Measurements from ENCODE around the gene CEP152.
"Not testable (repeated sequence)": the region's sequence is repeated elsewhere in the genome, so short reads cannot be mapped to it uniquely, and the experiment has no call there.

The CEP152 gene, protein sequence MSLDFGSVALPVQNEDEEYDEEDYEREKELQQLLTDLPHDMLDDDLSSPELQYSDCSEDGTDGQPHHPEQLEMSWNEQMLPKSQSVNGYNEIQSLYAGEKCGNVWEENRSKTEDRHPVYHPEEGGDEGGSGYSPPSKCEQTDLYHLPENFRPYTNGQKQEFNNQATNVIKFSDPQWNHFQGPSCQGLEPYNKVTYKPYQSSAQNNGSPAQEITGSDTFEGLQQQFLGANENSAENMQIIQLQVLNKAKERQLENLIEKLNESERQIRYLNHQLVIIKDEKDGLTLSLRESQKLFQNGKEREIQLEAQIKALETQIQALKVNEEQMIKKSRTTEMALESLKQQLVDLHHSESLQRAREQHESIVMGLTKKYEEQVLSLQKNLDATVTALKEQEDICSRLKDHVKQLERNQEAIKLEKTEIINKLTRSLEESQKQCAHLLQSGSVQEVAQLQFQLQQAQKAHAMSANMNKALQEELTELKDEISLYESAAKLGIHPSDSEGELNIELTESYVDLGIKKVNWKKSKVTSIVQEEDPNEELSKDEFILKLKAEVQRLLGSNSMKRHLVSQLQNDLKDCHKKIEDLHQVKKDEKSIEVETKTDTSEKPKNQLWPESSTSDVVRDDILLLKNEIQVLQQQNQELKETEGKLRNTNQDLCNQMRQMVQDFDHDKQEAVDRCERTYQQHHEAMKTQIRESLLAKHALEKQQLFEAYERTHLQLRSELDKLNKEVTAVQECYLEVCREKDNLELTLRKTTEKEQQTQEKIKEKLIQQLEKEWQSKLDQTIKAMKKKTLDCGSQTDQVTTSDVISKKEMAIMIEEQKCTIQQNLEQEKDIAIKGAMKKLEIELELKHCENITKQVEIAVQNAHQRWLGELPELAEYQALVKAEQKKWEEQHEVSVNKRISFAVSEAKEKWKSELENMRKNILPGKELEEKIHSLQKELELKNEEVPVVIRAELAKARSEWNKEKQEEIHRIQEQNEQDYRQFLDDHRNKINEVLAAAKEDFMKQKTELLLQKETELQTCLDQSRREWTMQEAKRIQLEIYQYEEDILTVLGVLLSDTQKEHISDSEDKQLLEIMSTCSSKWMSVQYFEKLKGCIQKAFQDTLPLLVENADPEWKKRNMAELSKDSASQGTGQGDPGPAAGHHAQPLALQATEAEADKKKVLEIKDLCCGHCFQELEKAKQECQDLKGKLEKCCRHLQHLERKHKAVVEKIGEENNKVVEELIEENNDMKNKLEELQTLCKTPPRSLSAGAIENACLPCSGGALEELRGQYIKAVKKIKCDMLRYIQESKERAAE (N-terminal part only)

GRCh38 chr15:48810414-48811324 lies at the start of gene CEP152:
Gene CEP152, minus strand, starts transcription at chr15:48811069. Its CDS starts 5,420 bp downstream, at chr15:48805649.
- DNase-seq = peak; percentile 94 to 96

DNA sequence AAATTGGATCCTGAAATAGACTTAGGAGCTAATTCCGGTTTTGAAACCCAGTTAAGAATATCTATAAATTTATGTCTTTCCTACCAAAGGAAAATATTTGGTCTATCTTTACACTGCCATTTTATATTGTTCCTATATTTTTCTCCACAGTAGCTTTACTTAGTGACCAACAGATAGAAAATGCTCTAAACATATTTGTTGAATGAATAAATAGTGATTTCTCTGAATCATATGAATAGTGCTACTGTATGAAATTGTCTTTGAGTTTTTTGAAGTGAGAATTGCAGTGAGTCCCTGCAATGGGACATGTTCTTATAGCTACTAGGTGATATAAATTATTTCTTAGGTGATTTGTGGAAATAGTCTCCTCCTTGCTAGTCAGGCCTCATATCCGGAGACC lies 48.6 kb upstream of the CEP152 start:
- DNase-seq = no peak

DNA sequence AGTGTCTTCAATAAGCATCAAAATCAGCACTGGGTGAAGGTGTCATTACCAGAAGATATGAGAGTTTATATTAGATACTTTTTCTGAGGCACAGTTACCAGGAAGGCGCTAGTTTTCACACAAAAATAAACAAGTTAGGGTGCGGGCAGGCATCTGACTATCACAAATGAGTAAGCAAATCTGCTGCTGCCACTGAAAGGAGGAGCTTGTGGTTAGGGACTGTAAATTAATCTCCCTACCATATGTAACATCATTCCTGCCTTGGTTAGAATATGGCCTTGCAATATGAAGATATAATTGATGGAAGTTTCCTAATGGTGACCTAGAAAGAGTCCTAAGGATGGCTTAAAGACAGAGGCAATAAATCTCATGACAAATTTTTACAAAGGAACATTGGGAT lies 47.5 kb upstream of the CEP152 start:
- DNase-seq = no peak

GRCh38 chr15:48856942-48857341 lies 46.1 kb upstream of the CEP152 start:
- no peak for DNase-seq

DNA sequence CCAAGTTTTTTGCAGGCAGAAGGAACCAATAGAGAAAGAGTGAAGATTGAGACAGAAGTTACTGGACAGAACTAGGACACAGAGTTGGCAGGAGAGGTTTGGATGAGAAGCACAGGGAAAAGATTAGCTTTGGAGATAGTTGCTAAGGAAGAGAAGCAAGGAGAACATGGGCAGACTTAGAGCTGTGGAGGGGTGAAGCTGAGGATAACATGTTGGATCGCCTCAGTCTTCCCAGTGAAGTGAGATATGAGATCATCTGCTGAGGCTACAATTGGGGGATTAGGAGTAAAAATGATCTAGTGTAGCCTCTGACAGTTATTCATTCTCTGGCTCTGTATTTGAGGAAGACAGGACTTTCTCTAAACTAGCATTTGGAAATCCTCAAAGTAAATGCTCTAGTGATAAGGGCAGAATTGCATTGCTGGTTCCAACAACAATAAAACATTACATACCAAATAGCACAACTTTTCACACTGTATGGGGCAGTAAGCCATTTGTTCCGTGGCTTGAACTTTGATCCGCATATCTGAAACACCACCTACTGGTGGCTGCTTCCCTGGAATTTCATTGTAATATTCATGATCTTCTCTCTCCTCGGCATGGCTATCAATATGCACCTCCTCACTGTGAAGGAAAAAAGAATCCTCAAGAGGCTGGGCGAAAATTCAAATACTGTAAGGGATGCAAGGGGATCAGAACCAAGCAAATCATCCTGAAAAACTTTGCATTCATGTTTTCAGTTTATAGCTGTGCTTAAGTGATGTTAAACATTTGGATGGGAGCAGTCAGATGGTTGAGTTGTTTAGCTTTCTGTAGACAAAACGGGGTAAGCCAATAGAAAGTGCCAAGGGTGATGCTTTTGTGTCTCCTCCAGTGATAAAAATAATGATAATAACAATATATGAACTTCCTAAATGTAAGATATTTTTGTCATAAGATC lies 44.9 kb upstream of the CEP152 start:
- DNase-seq = no peak

DNA sequence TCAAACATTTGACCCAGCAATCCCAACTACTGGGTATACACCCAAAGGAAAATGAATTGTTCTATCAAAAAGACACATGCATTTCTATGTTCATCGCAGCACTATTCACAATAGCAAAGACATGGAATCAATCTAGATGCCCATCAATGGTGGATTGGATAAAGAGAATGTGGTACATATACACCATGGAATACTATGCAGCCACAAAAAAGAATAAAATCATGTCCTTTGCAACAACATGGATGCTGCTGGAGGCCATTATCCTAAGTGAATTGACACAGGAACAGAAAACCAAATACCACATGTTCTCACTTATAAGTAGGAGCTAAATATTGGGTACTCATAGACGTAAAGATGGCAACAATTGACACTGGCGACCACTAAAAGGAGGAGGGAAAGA lies 43.6 kb upstream of the CEP152 start:
- not testable (repeated sequence) for DNase-seq

GRCh38 chr15:48851956-48852355 lies 41.1 kb upstream of the CEP152 start:
- no peak for DNase-seq

- no peak for DNase-seq
These were observed 39.8 kb upstream of the CEP152 start for GRCh38 chr15:48850648-48851047.

GRCh38 chr15:48845123-48845522 lies 34.3 kb upstream of the CEP152 start:
- no peak for DNase-seq

GRCh38 chr15:48842501-48842900 lies 31.6 kb upstream of the CEP152 start:
- no peak for DNase-seq

DNA sequence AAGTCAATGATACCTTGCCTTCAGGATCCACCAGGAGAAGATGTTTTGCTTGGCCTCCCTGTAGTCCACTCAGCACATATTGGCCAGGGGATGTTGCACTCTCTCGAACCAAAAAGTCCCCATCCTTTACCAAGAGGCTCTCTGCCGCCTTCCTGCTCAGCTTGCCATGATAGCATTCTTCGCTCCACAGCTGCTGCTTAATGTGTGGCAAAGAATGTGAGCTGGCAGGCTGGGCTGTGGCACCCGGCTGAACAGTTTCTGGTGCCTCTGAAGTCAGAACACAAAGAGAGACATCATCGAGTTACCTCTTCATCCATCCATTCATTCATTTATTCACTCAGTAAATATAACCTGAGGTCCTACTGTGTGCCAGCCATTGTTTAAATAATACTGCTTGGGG lies 23.9 kb upstream of the CEP152 start:
- DNase-seq = no peak

DNA sequence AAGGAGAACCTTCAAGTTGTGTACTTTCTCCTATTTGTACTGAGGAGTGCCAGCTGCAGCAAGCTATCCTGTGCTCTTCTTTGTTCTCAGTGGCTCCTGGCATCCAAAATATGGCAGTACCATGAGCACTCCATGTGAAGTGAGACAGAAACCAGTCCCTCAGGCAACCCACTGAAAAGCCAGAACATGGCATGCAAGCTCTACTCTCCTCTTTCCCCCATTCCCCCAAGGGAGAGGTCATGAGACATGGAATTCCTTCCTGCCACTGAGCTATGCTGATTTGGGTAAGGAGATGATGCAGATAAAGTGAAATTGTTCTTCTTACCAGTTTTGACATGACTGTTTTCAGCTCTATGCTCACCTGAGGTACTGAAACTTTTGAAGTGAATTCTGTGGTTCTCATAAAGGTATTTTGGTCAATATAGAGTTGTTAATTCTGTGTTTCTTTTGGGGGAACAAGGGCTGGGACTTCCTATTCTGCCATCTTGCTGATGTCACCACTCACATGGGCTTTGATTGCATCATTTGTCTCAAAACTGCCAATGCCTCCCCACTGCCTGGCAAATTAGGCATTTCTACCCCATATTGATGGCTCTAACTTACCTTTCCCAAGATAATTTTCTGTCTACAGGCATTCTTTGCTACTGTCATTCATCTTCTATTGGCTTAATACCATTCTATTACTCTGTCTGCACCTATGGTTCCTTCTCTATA lies 22.8 kb upstream of the CEP152 start:
- DNase-seq = no peak

DNA sequence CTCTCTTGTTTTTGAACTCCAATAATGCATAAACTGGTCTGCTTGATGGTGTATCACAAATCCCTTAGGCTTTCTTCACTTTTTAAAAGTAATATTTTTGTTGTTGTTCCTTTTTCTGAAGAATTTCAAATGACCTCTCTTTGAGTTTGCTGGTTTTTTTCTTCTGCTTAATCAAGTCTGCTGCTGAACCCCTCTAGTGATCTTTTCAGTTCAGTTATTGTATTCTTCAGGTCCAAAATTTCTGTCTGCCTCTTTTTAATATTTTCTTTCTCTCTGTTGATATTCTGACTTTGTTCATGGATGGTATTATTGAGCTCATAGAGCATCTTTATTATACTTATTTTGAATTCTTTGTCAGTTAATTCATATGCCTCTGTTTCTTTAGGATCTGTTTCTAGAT lies 21.8 kb upstream of the CEP152 start:
- DNase-seq = no peak

- no peak for DNase-seq
These were observed 18.0 kb upstream of the CEP152 start for GRCh38 chr15:48828906-48829305.

GRCh38 chr15:48828471-48828870 lies 17.6 kb upstream of the CEP152 start:
- no peak for DNase-seq

DNA sequence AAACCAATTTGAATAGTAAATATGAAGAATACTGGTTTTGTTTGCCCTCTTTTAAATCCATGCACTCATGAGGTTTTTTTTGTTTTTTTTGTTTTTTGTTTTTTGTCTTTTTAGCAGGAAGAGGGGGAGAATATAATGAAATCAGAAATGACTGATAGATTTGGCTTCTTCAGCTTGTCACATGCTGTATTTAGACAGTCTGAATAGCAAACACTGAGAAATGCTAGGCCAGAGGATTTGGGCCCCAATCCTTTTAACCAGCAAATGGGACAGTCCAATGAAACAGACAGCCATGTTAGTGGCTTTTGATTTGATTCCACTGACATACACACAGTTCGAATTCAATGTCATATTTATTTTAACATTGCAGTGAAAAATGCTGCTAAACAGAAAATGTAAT lies 14.2 kb upstream of the CEP152 start:
- no peak for DNase-seq

DNA sequence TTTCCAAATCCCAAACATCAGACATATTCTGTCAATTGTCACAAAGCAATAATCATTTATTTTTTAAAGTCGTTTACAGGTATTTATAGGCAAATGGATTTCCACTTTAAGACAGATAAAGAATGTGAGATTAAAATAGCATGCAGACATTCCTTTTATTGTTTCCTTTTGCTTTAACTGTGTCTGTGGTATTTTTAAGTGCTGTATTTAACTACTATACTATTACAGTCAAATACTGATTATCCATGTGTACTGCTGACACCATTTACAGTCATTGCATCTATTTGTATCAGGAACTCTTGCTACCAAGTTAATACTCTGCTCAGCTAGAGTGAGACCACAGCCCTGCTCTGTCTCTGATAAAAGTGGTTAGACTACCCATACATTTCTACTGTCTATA lies 12.8 kb upstream of the CEP152 start:
- DNase-seq = no peak

GRCh38 chr15:48823237-48823636 lies 12.4 kb upstream of the CEP152 start:
- no peak for DNase-seq

DNA sequence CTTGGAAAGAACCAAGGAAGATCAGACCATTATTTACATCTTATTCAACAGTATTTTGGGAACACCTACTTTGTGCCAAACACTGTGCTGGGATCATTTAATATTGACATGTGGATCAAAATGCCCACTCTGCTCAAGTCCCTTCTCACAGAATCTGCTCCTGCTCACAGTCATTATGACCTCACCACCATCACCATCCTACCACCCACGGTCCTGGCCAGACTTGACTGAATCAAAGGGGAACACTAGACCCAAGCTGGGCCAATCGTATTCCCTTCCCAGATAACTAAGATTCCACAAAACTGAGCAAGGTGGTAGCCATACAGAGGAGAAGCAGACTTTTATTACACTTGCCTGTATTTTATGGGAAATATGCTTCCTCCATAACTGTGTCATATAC lies 3.4 kb upstream of the CEP152 start:
- DNase-seq = no peak

GRCh38 chr15:48811325-48811958 lies 573 bp upstream of the CEP152 start:
- no peak for DNase-seq

Data from NCI-H187 (cell line).